GM20000 (cell line): ENCODE measurements around the gene GHRH.

ENCODE experiments used
- DNase-seq: peaks from one replicate; pipeline ENCODE4 v3.0.0; 2012; ENCODE audit warnings: low spot score
- CTCF ChIP-seq: IDR thresholded peaks from 2 replicates; pipeline ENCODE4 v1.5.1; 2012; ENCODE audit warnings: mild to moderate bottlenecking, control low read depth; ENCODE audit errors: extremely low read depth, missing control alignments

GHRH gene

GRCh38 chr20:37235065-37235464 is 26.5 kb downstream of the GHRH start:
- TF ChIP-seq CTCF: no peak
- no peak for DNase-seq

GRCh38 chr20:37234254-37234581 is 27.4 kb downstream of the GHRH start:
- no peak for TF ChIP-seq CTCF
- DNase-seq: no peak

DNA sequence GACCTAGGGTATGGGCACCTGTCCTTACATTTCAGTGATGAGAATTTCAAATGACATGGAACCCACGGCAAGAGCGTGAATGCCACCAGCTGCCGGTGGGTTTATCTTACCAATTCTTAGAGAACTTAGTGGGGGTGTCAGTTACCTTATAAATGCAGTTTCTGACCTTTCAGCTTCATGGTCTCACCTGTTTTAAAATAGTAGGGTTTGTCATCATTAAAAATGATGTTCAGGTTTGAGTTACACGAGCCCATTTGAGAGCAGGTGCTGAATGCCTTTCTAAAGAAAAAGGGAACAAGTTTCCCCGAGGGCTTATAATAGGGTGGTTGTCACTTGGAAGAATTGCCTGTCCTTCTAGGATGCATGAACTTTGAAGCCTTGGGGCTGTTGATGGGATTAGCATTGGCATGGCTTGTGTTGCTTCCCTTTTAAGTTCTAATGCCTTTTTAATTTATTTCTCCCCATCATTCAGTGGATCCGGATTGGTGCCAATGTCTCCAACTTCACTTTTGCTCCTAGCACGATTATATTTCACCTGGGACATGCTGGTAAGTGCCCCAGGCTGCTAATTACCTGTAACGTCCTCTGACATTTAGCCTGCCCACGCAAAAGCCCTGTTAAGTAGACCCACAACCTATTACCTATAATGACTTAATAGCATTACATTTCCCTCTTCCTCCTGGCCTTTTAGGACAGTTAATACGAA is 27.9 kb downstream of the GHRH start:
- DNase-seq: no peak
- no peak for TF ChIP-seq CTCF

GRCh38 chr20:37231947-37232630 is 29.5 kb downstream of the GHRH start:
- DNase-seq: no peak

DNA sequence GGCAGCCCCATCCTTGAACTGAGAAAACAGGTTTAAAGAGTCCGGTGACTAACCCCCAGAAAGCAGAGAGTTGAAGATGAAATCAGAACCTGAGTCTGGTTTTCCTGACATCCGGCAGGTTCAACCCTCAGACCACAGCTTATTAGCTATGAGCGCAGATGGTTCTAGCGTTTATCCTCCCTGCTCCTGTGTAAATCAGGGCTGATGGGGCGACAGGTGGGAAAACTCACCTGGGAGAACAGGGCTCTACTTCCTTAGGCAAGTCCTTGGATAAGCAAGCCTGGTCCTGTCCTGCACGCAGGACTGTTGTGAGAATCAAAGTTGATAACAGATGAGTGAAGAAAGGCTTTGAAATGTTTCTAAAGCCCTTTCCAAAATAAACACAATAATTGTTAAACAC is 31.4 kb downstream of the GHRH start:
- DNase-seq: no peak
- TF ChIP-seq CTCF: no peak

More at GRCh38 chr20:37231947-37232630, 29.5 kb downstream of the GHRH start:
- TF ChIP-seq CTCF: no peak

DNA sequence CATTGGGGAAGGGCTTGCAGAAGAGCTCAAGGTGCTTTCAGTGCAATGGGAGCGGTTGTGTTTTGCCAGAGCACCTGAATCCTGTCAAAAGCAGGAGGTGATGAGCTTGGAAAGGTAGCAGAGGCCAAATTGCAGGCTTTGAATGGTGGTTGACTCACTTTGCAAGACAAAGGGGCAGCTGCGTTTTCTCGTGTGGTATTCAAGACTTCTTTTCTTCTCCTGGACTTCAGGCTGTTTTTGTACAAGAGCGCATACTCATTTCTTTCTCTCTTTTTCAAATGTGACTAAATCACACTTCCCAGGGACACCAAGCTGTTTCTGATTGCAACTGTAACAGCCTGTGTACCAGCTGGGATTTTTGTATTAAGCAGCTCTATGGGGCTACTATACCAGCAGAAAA is 32.3 kb downstream of the GHRH start:
- DNase-seq: no peak
- no peak for TF ChIP-seq CTCF

- no peak for TF ChIP-seq CTCF
- DNase-seq: no peak
Observed at GRCh38 chr20:37228656-37229055, 33.0 kb downstream of the GHRH start.
